BJ (cell line): ENCODE data around the gene VSTM2B. TPM values are rescaled to one million over a fixed set of nuclear protein-coding genes. Genes with fewer than 3 reads are reported as not detected.

ENCODE experiments used
- CTCF ChIA-PET: fragments of 350-600 bp; formaldehyde crosslinking; extraction: SDS; loops from one replicate; lab custom pipeline; 2021; ENCODE audit warnings: antibody characterized with exemption, inconsistent platforms; lab: Yijun Ruan, JAX
- POLR2A ChIA-PET: fragments of 300-600 bp; sonication (Branson Sonifier 250); formaldehyde crosslinking; extraction: SDS; loops from one replicate; lab custom pipeline; 2021; ENCODE audit warnings: antibody characterized with exemption; lab: Charles Lee
- DNase-seq: peaks from one replicate; pipeline ENCODE4 v3.0.0-alpha.2; 2011; ENCODE audit warnings: low read depth
- H3K27me3 ChIP-seq: 2 replicates; pipeline ENCODE4 v1.6.0; 2011; ENCODE audit warnings: low read length; ENCODE audit not compliant: control insufficient read depth, insufficient read depth
- H3K36me3 ChIP-seq: 2 replicates; pipeline ENCODE4 v1.5.1; 2011; ENCODE audit warnings: low read length; ENCODE audit not compliant: control insufficient read depth, insufficient read depth
- H3K4me3 ChIP-seq: 2 replicates; pipeline ENCODE4 v1.5.1; 2011; ENCODE audit warnings: low read depth, mild to moderate bottlenecking, control low read depth, low read length
- CTCF ChIP-seq: IDR thresholded peaks from 2 replicates; pipeline ENCODE4 v1.5.1; 2011; ENCODE audit warnings: low read depth, mild to moderate bottlenecking, control low read depth, inconsistent platforms, low read length, moderate library complexity; ENCODE audit not compliant: insufficient read depth
- polyA plus RNA-seq: library from polyadenylated mRNA; depleted of rRNA; stranded (reverse); fragments of >200 nt; gene quantifications from 2 replicates; pipeline ENCODE4 v1.2.3, GENCODE V29; 2011

The VSTM2B gene
- polyA plus RNA-seq, 1 experiment: not detected

- POLR2A ChIA-PET: no interaction called here
- no peak overlapping the region for H3K4me3 ChIP-seq
- no peaks in the 10 kb centered on the region for H3K36me3 ChIP-seq
- H3K27me3 ChIP-seq: no peaks in the 10 kb centered on the region; the same call in none of the 2 replicates
- CTCF ChIA-PET: no interaction called here
- no peak for TF ChIP-seq CTCF
- no peak for DNase-seq
These were observed 55.6 kb downstream of the VSTM2B start for GRCh38 chr19:29581398-29581797.

GRCh38 chr19:29583196-29583999, 57.6 kb downstream of the VSTM2B start:
- DNase-seq: no peak
- Histone ChIP-seq H3K4me3 (no peak overlapping the region), H3K27me3 (no peaks in the 10 kb centered on the region; the same call in 1 of the 2 replicates), H3K36me3 (no peaks in the 10 kb centered on the region)
- ChIA-PET CTCF (no interaction called here), POLR2A (no interaction called here)
- TF ChIP-seq CTCF: no peak

GRCh38 chr19:29586401-29586800, 60.6 kb downstream of the VSTM2B start:
- no peak for DNase-seq
- Histone ChIP-seq H3K4me3 (no peak overlapping the region), H3K36me3 (no peaks in the 10 kb centered on the region), H3K27me3 (no peaks in the 10 kb centered on the region; the same call in none of the 2 replicates)
- CTCF ChIA-PET: interaction anchor here (0.6 to 2.1 kb wide), 2 partner anchors 24 to 1995 kb away, joined by 3 to 7 read pairs; no protein-coding TSS in a partner anchor
- no peak for TF ChIP-seq CTCF
- POLR2A ChIA-PET: no interaction called here

- H3K4me3 ChIP-seq: no peak overlapping the region
- no peak for DNase-seq
- CTCF ChIA-PET: interaction anchor here (0.5 to 2.1 kb wide), 3 partner anchors 23 to 1994 kb away, joined by 3 to 7 read pairs (median 3); no protein-coding TSS in a partner anchor
These were observed 61.3 kb downstream of the VSTM2B start for GRCh38 chr19:29587059-29587458.

More at GRCh38 chr19:29587059-29587458, 61.3 kb downstream of the VSTM2B start:
- Histone ChIP-seq H3K36me3 (no peaks in the 10 kb centered on the region), H3K27me3 (no peaks in the 10 kb centered on the region; the same call in none of the 2 replicates)
- no peak for TF ChIP-seq CTCF
- POLR2A ChIA-PET: no interaction called here
